Panc1 (cell line): ENCODE measurements around the gene ABL1.

Experiments used
- CTCF ChIP-seq: fragments of 450-650 bp; IDR thresholded peaks from 2 replicates; pipeline ENCODE4 v1.5.1; 2017; ENCODE audit warnings: mild to moderate bottlenecking
- POLR2AphosphoS5 ChIP-seq: IDR thresholded peaks from 2 replicates; pipeline ENCODE4 v1.6.1; 2012; ENCODE audit warnings: mild to moderate bottlenecking, low read depth, low read length, moderate library complexity
- REST ChIP-seq, 2 experiments: IDR thresholded peaks; 2 replicates each; pipeline ENCODE4 v1.6.1; 2011 to 2012; ENCODE audit warnings: low read depth in 2 of 2, control low read depth in 1 of 2, low read length in 1 of 2, mild to moderate bottlenecking in 1 of 2, moderate library complexity in 1 of 2; ENCODE audit not compliant: insufficient read depth in 1 of 2
- SIN3A ChIP-seq: IDR thresholded peaks from 2 replicates; pipeline ENCODE4 v1.6.1; 2012; ENCODE audit warnings: low read depth, mild to moderate bottlenecking, low read length, moderate library complexity, borderline replicate concordance; ENCODE audit not compliant: insufficient read depth
- TCF7L2 ChIP-seq: IDR thresholded peaks from 2 replicates; pipeline ENCODE4 v1.6.1; 2011; ENCODE audit warnings: mild to moderate bottlenecking, low read depth, low read length, inconsistent platforms

GRCh38 chr9:130825351-130825651 lies 9.8 kb upstream of the ABL1 start:
- TF ChIP-seq CTCF = no peak
- TF ChIP-seq POLR2AphosphoS5 = no peak
- TF ChIP-seq TCF7L2 = no peak
- TF ChIP-seq REST (IDR thresholded peaks at IDR 0.05; ENCODE audit: insufficient read depth in 1 of 2, low read depth in 2 of 2, low read length in 1 of 2) = no peak
- TF ChIP-seq SIN3A = no peak
